ENCODE results near the gene ABCB8. TPM values are rescaled to one million over a fixed set of nuclear protein-coding genes. Genes with fewer than 3 reads are reported as not detected.

ABCB8 gene
- total and polyA plus RNA-seq, 12 donors: 16.7 to 42.2 (median 24.6) TPM

DNA sequence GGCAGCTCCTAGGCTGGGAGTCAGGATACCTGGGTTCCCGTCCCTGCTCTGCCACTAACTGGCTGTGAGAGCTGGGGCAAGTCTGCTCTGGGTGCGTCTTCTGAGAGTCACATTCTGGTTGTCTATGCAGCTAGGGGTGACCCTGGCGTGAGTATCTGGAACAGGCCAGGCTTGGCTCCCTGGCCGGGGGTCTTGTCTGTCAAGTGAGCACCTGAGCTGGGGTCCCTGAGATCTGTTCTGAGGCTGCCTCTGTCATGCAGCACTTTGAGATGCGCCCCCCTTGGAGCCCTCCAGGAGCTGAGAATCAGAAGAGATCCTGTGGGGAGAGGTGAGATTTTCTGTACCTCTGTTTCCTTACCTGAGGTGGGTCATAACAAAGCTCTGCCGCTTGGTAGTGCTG, 65.5 kb downstream of the ABCB8 start:
- TF ChIP-seq, protein P1, sequence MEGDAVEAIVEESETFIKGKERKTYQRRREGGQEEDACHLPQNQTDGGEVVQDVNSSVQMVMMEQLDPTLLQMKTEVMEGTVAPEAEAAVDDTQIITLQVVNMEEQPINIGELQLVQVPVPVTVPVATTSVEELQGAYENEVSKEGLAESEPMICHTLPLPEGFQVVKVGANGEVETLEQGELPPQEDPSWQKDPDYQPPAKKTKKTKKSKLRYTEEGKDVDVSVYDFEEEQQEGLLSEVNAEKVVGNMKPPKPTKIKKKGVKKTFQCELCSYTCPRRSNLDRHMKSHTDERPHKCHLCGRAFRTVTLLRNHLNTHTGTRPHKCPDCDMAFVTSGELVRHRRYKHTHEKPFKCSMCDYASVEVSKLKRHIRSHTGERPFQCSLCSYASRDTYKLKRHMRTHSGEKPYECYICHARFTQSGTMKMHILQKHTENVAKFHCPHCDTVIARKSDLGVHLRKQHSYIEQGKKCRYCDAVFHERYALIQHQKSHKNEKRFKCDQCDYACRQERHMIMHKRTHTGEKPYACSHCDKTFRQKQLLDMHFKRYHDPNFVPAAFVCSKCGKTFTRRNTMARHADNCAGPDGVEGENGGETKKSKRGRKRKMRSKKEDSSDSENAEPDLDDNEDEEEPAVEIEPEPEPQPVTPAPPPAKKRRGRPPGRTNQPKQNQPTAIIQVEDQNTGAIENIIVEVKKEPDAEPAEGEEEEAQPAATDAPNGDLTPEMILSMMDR (IDR thresholded peaks at IDR 0.05): no peak
- H3K4me3 ChIP-seq: no peak overlapping the region
- peaks cover 0 to 18% (median 0%) of the 10 kb centered on the region in 9 donors for H3K36me3 ChIP-seq
- no peaks in the 10 kb centered on the region for H3K27me3 ChIP-seq
- peaks cover 13 to 67% (median 35%) of the 10 kb centered on the region in 9 donors for H3K4me1 ChIP-seq
- WGBS, 2 donors: 94 to 95% methylated on average over 6 of the region's 6 CpGs
- H3K27ac ChIP-seq: no peak overlapping the region
- no peaks in the 10 kb centered on the region for H3K9me3 ChIP-seq
- ATAC-seq: no peak
- no peak for DNase-seq
- intact Hi-C loops (cut with DNase I): loop anchor here in 1 of 10 donors (5.0 kb wide), 1 partner anchor 66 kb away; the partner anchor contains the start of gene ABCB8

- no peaks in the 10 kb centered on the region for H3K27me3 ChIP-seq
- H3K4me3 ChIP-seq: no peak overlapping the region
- H3K4me1 ChIP-seq: peaks cover 15 to 63% (median 31%) of the 10 kb centered on the region in 9 donors
- WGBS, 2 donors: 69 to 73% methylated on average over 5 of the region's 5 CpGs
- ATAC-seq (no peak), DNase-seq (no peak)
- TF ChIP-seq, protein P1 (IDR thresholded peaks at IDR 0.05): no peak
- no peaks in the 10 kb centered on the region for H3K9me3 ChIP-seq
- peaks cover 0 to 18% (median 0%) of the 10 kb centered on the region in 9 donors for H3K36me3 ChIP-seq
- H3K27ac ChIP-seq: no peak overlapping the region
- intact Hi-C loops (cut with DNase I): loop anchor here in 1 of 10 donors (5.0 kb wide), 1 partner anchor 67 kb away; the partner anchor contains the start of gene ABCB8
Observed at GRCh38 chr7:151094675-151095074, 66.4 kb downstream of the ABCB8 start.

- Histone ChIP-seq H3K4me3 (no peak overlapping the region), H3K27ac (no peak overlapping the region), H3K36me3 (peaks cover 0 to 18% (median 0%) of the 10 kb centered on the region in 9 donors), H3K4me1 (peaks cover 10 to 63% (median 26%) of the 10 kb centered on the region in 9 donors), H3K27me3 (no peaks in the 10 kb centered on the region), H3K9me3 (no peaks in the 10 kb centered on the region)
- intact Hi-C loops (cut with DNase I): no loop called here
- TF ChIP-seq, protein P1 (IDR thresholded peaks at IDR 0.05): no peak
- ATAC-seq (no peak), DNase-seq (no peak)
- 75 to 79% methylated on average over 10 of the region's 10 CpGs for whole genome bisulfite sequencing, 2 donors
Observed at GRCh38 chr7:151095123-151095797, 67.0 kb downstream of the ABCB8 start.

DNA sequence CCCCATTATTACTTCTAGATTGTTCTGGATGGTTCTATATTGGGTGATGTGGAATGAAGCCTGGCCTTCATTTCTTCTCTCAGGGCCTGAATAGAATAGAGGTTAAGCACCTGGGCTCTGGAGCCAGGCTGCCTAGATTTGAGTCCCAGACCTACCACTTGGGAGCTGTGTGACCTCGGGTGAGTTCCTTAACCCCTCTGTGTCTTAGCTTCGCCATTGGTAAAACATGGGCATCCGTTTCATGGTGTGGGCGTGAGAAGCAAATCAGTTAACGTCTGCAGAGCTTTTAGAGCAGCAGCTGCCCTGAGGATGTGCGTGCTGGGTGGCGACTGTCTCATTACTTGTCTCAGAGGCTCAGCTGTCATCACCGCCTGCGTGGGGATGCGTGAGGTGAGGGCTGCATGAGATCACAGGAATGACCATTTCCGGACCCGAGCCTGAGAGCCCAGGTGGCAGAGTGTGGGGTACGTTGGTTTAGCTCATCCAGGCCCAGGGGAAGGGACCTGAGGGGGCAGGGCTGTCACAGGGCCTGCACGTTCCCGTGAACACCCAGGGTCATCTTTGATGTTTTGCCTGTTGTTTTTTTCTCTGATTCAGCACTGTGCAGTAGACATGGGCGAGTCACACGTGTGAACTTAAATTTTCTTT, 67.7 kb downstream of the ABCB8 start:
- no peak for DNase-seq
- Histone ChIP-seq H3K9me3 (no peaks in the 10 kb centered on the region), H3K4me3 (no peak overlapping the region), H3K27me3 (no peaks in the 10 kb centered on the region), H3K27ac (no peak overlapping the region), H3K4me1 (peaks cover 5 to 62% (median 24%) of the 10 kb centered on the region in 9 donors), H3K36me3 (peaks cover 0 to 18% (median 0%) of the 10 kb centered on the region in 9 donors)
- ATAC-seq: no peak
- intact Hi-C loops (cut with DNase I): no loop called here
- TF ChIP-seq, protein P1 (IDR thresholded peaks at IDR 0.05): no peak
- 80 to 81% methylated on average over 17 of the region's 17 CpGs for WGBS, 2 donors

Other genes starting within 250 kb of the ABCB8 start
- 100 to 1,000 TPM in 2 of 10 donors, 10 to 100 TPM in 8; 19.6 to 149 (median 52.6) TPM for gene TMEM176B, start 228.1 kb upstream of the ABCB8 start, total RNA-seq
- gene TMEM176B, start 228.1 kb upstream of the ABCB8 start, polyA plus RNA-seq: 10 to 100 TPM; 15.9 to 24.8 TPM
- gene TMEM176A, start 227.7 kb upstream of the ABCB8 start, total RNA-seq: 10 to 100 TPM; 12.1 to 86.6 (median 22.2) TPM
- 10 to 100 TPM; 16.8 to 19.2 TPM for gene TMEM176A, start 227.7 kb upstream of the ABCB8 start, polyA plus RNA-seq
- 1 to 10 TPM in 1 of 10 donors, under 1 TPM in 7, not detected in 2; 0.09 to 1.2 (median 0.37) TPM for gene AOC1, start 175.9 kb upstream of the ABCB8 start, total RNA-seq
- under 1 TPM in 1 of 2 donors, not detected in 1; 0.04 TPM for gene AOC1, start 175.9 kb upstream of the ABCB8 start, polyA plus RNA-seq
- 100 to 1,000 TPM in 1 of 10 donors, 10 to 100 TPM in 9; 63.2 to 126 (median 78.4) TPM for gene KCNH2, start 50.1 kb upstream of the ABCB8 start, total RNA-seq
- gene KCNH2, start 50.1 kb upstream of the ABCB8 start, polyA plus RNA-seq: 10 to 100 TPM; 50.2 to 99.9 TPM
- gene NOS3, start 37.4 kb upstream of the ABCB8 start, total RNA-seq: 10 to 100 TPM in 9 of 10 donors, 1 to 10 TPM in 1; 10.0 to 53.3 (median 13.3) TPM
- 10 to 100 TPM; 11.1 to 25.5 TPM for gene NOS3, start 37.4 kb upstream of the ABCB8 start, polyA plus RNA-seq
- under 1 TPM in 3 of 10 donors, not detected in 7; 0.09 to 0.39 (median 0.10) TPM for gene ATG9B, start 4.0 kb upstream of the ABCB8 start, total RNA-seq
- gene ATG9B, start 4.0 kb upstream of the ABCB8 start, polyA plus RNA-seq: under 1 TPM; 0.45 to 0.59 TPM
- 10 to 100 TPM in 1 of 10 donors, 1 to 10 TPM in 9; 3.2 to 12.5 (median 5.6) TPM for gene ASIC3, start 20.1 kb downstream of the ABCB8 start, total RNA-seq
- 10 to 100 TPM in 1 of 2 donors, 1 to 10 TPM in 1; 3.7 to 38.8 TPM for gene ASIC3, start 20.1 kb downstream of the ABCB8 start, polyA plus RNA-seq
- gene CDK5, start 29.4 kb downstream of the ABCB8 start, total RNA-seq: 10 to 100 TPM in 1 of 10 donors, 1 to 10 TPM in 9; 5.2 to 11.3 (median 7.8) TPM
- 1 to 10 TPM; 5.0 to 7.7 TPM for gene CDK5, start 29.4 kb downstream of the ABCB8 start, polyA plus RNA-seq
- 10 to 100 TPM; 36.0 to 80.5 (median 47.6) TPM for gene SLC4A2, start 31.1 kb downstream of the ABCB8 start, total RNA-seq
- 100 to 1,000 TPM; 101 to 109 TPM for gene SLC4A2, start 31.1 kb downstream of the ABCB8 start, polyA plus RNA-seq
- 100 to 1,000 TPM in 1 of 10 donors, 10 to 100 TPM in 9; 65.0 to 107 (median 75.6) TPM for gene FASTK, start 52.4 kb downstream of the ABCB8 start, total RNA-seq
- 100 to 1,000 TPM in 1 of 2 donors, 10 to 100 TPM in 1; 82.7 to 246 TPM for gene FASTK, start 52.4 kb downstream of the ABCB8 start, polyA plus RNA-seq
- gene TMUB1, start 55.0 kb downstream of the ABCB8 start, total RNA-seq: 10 to 100 TPM; 18.5 to 40.3 (median 23.4) TPM
- 10 to 100 TPM; 79.4 to 88.2 TPM for gene TMUB1, start 55.0 kb downstream of the ABCB8 start, polyA plus RNA-seq
- 10 to 100 TPM; 40.5 to 93.4 (median 50.3) TPM for gene AGAP3, start 58.0 kb downstream of the ABCB8 start, total RNA-seq
- gene AGAP3, start 58.0 kb downstream of the ABCB8 start, polyA plus RNA-seq: 10 to 100 TPM; 40.2 to 67.5 TPM
- gene GBX1, start 139.2 kb downstream of the ABCB8 start, total RNA-seq: 1 to 10 TPM in 2 of 10 donors, under 1 TPM in 5, not detected in 3; 0.30 to 2.0 (median 0.93) TPM
- 1 to 10 TPM in 1 of 2 donors, under 1 TPM in 1; 0.04 to 1.0 TPM for gene GBX1, start 139.2 kb downstream of the ABCB8 start, polyA plus RNA-seq
- 10 to 100 TPM; 17.5 to 44.6 (median 29.1) TPM for gene ASB10, start 158.8 kb downstream of the ABCB8 start, total RNA-seq
- gene ASB10, start 158.8 kb downstream of the ABCB8 start, polyA plus RNA-seq: 10 to 100 TPM in 1 of 2 donors, 1 to 10 TPM in 1; 7.2 to 63.4 TPM
- gene H2BK1, start 182.0 kb downstream of the ABCB8 start, total RNA-seq: not detected
- not detected for gene H2BK1, start 182.0 kb downstream of the ABCB8 start, polyA plus RNA-seq
- gene ABCF2, start 198.8 kb downstream of the ABCB8 start, total RNA-seq: 10 to 100 TPM; 25.2 to 33.8 (median 29.5) TPM
- 10 to 100 TPM; 13.0 to 35.2 TPM for gene ABCF2, start 198.8 kb downstream of the ABCB8 start, polyA plus RNA-seq
- gene CHPF2, start 204.0 kb downstream of the ABCB8 start, total RNA-seq: 10 to 100 TPM; 12.1 to 22.4 (median 17.4) TPM
- 10 to 100 TPM; 19.2 to 20.9 TPM for gene CHPF2, start 204.0 kb downstream of the ABCB8 start, polyA plus RNA-seq
- 100 to 1,000 TPM in 5 of 10 donors, 10 to 100 TPM in 5; 78.0 to 119 (median 97.6) TPM for gene SMARCD3, start 220.2 kb downstream of the ABCB8 start, total RNA-seq
- gene SMARCD3, start 220.2 kb downstream of the ABCB8 start, polyA plus RNA-seq: 100 to 1,000 TPM in 1 of 2 donors, 10 to 100 TPM in 1; 77.7 to 175 TPM